Tibial nerve (tissue), 4 donors: ENCODE results near the gene CNTN5. TPM values are rescaled to one million over a fixed set of nuclear protein-coding genes. Genes with fewer than 3 reads are reported as not detected.

Experiments
- DNase-seq, 2 donors: peaks; one replicate each; pipeline ENCODE4 v3.0.0-alpha.2; 2019; ENCODE audit warnings: low spot score in 2 of 2
- H3K27ac ChIP-seq, 4 donors: fragments of 200-600 bp; sonication (generic) in 3 of 4; one replicate each; pipeline ENCODE4 v1.5.1; 2017 to 2019; ENCODE audit warnings: mild to moderate bottlenecking in 1 of 4
- H3K27me3 ChIP-seq, 2 donors: fragments of 200-600 bp; sonication (generic) in 1 of 2; one replicate each; pipeline versions ENCODE4 v1.5.1 to v1.6.0; 2017 to 2019
- H3K36me3 ChIP-seq, 3 donors: fragments of 200-600 bp; sonication (generic); one replicate each; pipeline ENCODE4 v1.5.1; 2018 to 2019
- H3K4me1 ChIP-seq, 4 donors: fragments of 200-600 bp; sonication (generic) in 3 of 4; one replicate each; pipeline ENCODE4 v1.5.1; 2017 to 2019
- H3K4me3 ChIP-seq, 4 donors: fragments of 200-600 bp; sonication (generic) in 3 of 4; one replicate each; pipeline ENCODE4 v1.5.1; 2017 to 2019; ENCODE audit warnings: mild to moderate bottlenecking in 1 of 4, moderate library complexity in 1 of 4
- H3K9me3 ChIP-seq, 4 donors: fragments of 200-600 bp; sonication (generic) in 3 of 4; one replicate each; pipeline ENCODE4 v1.5.1; 2017 to 2019
- EP300 ChIP-seq, 2 donors: sonication (generic); formaldehyde crosslinking; IDR thresholded peaks; one replicate each; pipeline ENCODE4 v1.6.1; 2017; ENCODE audit warnings: antibody characterized with exemption in 2 of 2, mild to moderate bottlenecking in 1 of 2
- POLR2A ChIP-seq, 2 donors: fragments of 450-650 bp; IDR thresholded peaks; one replicate each; pipeline ENCODE4 v1.6.1; 2017; ENCODE audit warnings: antibody characterized with exemption in 2 of 2, mild to moderate bottlenecking in 2 of 2, moderate library complexity in 2 of 2
- WGBS, 2 donors: methylation state at CpG; one replicate each; pipeline ENCODE4 v1.1.5; 2018; 5-methylcytosine and 5-hydroxymethylcytosine counted together
- total RNA-seq, 4 donors: library from RNA; depleted of rRNA; stranded (reverse); fragments of >200 nt; gene quantifications; one replicate each; pipeline ENCODE4 v1.1.0, GENCODE V29; 2016
- TF ChIP-seq, protein P1 (sequence below), 5 experiments: fragments of 200-600 bp in 3 of 5; fragments of 450-650 bp in 2 of 5; sonication (generic) in 3 of 5; IDR thresholded peaks; one replicate each; pipeline ENCODE4 v1.5.1; 2016 to 2019; ENCODE audit warnings: antibody characterized with exemption in 5 of 5, mild to moderate bottlenecking in 3 of 5, moderate library complexity in 2 of 5

CNTN5 gene
- total RNA-seq, 4 donors from 2014 or later = under 0.01 to 0.22 TPM; not detected in 2

DNA sequence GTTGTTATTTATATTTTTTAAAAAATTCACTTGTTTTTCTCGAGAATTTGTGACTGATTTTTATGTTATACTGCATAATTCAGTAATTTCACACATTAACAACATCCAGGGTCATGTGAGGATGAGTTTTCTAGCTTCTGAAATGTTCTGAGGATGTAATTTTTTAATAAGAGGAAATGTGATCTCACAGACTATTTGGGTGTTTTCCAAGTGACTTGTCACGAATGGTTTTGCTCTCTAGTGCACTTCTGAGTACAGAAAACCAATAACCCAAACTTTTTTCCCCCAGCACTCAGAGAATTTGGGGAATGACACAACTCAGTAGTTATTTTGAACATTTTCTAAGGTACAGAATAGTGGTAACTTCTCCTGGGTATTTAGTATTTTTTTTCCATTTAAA, 845.2 kb downstream of the CNTN5 start:
- 27 to 38% methylated on average over 2 of the region's 2 CpGs for WGBS, 2 donors
- Histone ChIP-seq H3K36me3 (no peaks in the 10 kb centered on the region), H3K27me3 (no peaks in the 10 kb centered on the region), H3K4me1 (no peaks in the 10 kb centered on the region), H3K9me3 (no peaks in the 10 kb centered on the region), H3K27ac (no peak overlapping the region), H3K4me3 (no peak overlapping the region)
- TF ChIP-seq EP300 (IDR thresholded peaks at IDR 0.05) (no peak), POLR2A (IDR thresholded peaks at IDR 0.05) (no peak)
- TF ChIP-seq, protein P1, sequence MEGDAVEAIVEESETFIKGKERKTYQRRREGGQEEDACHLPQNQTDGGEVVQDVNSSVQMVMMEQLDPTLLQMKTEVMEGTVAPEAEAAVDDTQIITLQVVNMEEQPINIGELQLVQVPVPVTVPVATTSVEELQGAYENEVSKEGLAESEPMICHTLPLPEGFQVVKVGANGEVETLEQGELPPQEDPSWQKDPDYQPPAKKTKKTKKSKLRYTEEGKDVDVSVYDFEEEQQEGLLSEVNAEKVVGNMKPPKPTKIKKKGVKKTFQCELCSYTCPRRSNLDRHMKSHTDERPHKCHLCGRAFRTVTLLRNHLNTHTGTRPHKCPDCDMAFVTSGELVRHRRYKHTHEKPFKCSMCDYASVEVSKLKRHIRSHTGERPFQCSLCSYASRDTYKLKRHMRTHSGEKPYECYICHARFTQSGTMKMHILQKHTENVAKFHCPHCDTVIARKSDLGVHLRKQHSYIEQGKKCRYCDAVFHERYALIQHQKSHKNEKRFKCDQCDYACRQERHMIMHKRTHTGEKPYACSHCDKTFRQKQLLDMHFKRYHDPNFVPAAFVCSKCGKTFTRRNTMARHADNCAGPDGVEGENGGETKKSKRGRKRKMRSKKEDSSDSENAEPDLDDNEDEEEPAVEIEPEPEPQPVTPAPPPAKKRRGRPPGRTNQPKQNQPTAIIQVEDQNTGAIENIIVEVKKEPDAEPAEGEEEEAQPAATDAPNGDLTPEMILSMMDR (IDR thresholded peaks at IDR 0.05) = no peak
- no peak for DNase-seq

DNA sequence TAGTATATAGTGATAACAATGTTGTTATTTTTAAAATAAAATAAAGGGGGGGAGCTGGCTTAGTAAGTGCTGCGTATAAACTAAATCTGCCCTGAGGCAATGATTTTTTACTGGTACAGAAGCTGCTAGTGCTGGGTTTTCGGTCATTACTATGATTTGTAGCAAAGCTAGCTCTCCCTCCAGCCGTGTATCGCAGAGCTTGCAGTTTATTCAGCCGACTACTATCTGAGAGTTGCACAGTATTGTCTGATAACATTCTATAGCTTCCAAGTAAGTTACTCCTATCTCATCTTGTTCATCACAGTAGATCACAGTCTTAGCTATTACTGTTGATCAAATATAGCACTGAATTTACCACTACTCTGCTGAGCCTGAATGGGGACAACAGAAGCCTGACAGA, 860.9 kb downstream of the CNTN5 start:
- 69 to 72% methylated on average over 5 of the region's 5 CpGs for WGBS, 2 donors
- no peak overlapping the region for H3K27ac ChIP-seq
- H3K27me3 ChIP-seq = no peaks in the 10 kb centered on the region
- H3K4me3 ChIP-seq = no peak overlapping the region
- no peaks in the 10 kb centered on the region for H3K36me3 ChIP-seq
- TF ChIP-seq EP300 (IDR thresholded peaks at IDR 0.05) (no peak), POLR2A (IDR thresholded peaks at IDR 0.05) (no peak)
- TF ChIP-seq, protein P1 (IDR thresholded peaks at IDR 0.05) = no peak
- no peaks in the 10 kb centered on the region for H3K9me3 ChIP-seq
- DNase-seq = no peak
- no peaks in the 10 kb centered on the region for H3K4me1 ChIP-seq

DNA sequence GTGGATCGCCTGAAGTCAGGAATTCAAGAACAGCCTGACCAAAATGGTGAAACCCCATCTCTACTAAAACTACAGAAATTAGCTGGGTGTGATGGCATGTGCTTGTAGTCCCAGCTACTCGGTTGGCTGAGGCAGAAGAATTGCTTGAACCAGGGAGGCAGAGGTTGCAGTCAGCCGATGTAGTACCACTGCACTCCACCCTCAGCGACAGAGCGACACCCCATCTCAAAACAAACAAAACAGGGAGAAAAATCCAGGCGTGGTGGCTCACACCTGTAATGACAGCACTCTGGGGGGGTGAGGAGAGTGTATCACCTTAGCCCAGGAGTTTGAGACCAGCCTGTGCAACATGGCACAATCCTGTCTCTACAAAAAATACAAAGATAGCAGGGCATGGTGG, 864.0 kb downstream of the CNTN5 start:
- Histone ChIP-seq H3K27ac (no peak overlapping the region), H3K9me3 (no peaks in the 10 kb centered on the region), H3K4me3 (no peak overlapping the region), H3K27me3 (no peaks in the 10 kb centered on the region), H3K36me3 (no peaks in the 10 kb centered on the region), H3K4me1 (no peaks in the 10 kb centered on the region)
- TF ChIP-seq, protein P1 (IDR thresholded peaks at IDR 0.05) = no peak
- TF ChIP-seq EP300 (IDR thresholded peaks at IDR 0.05) (no peak), POLR2A (IDR thresholded peaks at IDR 0.05) (no peak)
- DNase-seq = no peak
- WGBS, 2 donors = 87 to 93% methylated on average over 6 of the region's 6 CpGs

DNA sequence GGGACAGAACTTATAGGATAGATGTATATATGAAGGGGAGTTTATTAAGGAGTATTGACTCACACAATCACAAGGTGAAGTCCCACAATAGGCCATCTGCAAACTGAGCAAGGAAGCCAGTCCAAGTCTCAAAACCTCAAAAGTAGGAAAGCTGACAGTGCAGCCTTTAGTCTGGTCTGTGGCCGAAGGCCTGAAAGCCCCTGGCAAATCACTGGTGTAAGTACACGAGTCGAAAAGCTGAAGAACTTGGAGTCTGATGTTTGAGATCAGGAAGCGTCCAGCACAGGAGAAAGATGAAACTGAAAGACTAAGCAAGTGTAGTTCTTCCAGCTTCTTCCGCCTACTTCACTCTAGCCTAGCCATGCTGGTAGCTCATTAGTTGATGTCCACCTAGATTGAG, 866.7 kb downstream of the CNTN5 start:
- no peaks in the 10 kb centered on the region for H3K4me1 ChIP-seq
- H3K27me3 ChIP-seq = no peaks in the 10 kb centered on the region
- peaks cover 0 to 1% (median 0%) of the 10 kb centered on the region in 4 donors for H3K9me3 ChIP-seq
- H3K36me3 ChIP-seq = no peaks in the 10 kb centered on the region
- TF ChIP-seq POLR2A (IDR thresholded peaks at IDR 0.05) = no peak
- TF ChIP-seq EP300 (IDR thresholded peaks at IDR 0.05) = no peak
- TF ChIP-seq, protein P1 (IDR thresholded peaks at IDR 0.05) = no peak
- WGBS, 2 donors = 74 to 78% methylated on average over 5 of the region's 5 CpGs
- H3K27ac ChIP-seq = no peak overlapping the region
- no peak for DNase-seq
- no peak overlapping the region for H3K4me3 ChIP-seq

DNA sequence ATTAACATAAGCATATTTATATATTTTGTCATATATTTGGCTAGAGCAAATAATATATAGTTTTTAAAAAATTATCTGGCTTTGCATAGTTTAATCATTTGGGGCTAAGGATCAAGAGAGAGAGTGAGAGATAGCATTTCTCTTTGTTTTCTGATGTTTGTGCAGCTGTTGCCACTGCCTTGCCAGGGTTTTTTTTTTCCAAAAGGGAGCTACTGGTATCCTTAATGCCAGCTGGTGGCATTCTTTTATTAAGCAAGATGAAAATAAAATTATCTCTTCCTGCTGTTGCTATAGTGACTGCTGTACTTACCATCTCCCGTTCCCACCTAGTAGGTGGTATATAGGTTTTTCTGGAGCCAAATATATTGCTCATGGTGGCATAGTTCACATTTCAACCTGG, 873.1 kb downstream of the CNTN5 start:
- H3K27me3 ChIP-seq = no peaks in the 10 kb centered on the region
- no peak for DNase-seq
- H3K9me3 ChIP-seq = peaks cover 0 to 21% (median 0%) of the 10 kb centered on the region in 4 donors
- no peaks in the 10 kb centered on the region for H3K36me3 ChIP-seq
- WGBS, 2 donors = 82 to 84% methylated on average over 1 of the region's 1 CpG
- no peak overlapping the region for H3K4me3 ChIP-seq
- H3K4me1 ChIP-seq = no peaks in the 10 kb centered on the region
- H3K27ac ChIP-seq = no peak overlapping the region
- TF ChIP-seq POLR2A (IDR thresholded peaks at IDR 0.05) = no peak
- TF ChIP-seq, protein P1 (IDR thresholded peaks at IDR 0.05) = no peak
- no peak for TF ChIP-seq EP300 (IDR thresholded peaks at IDR 0.05)
